ENCODE results near the gene ABT1. TPM values are rescaled to one million over a fixed set of nuclear protein-coding genes. Genes with fewer than 3 reads are reported as not detected.

Gene ABT1
- total RNA-seq, 2 donors from 2014 or later = 7.3 to 8.8 TPM

DNA sequence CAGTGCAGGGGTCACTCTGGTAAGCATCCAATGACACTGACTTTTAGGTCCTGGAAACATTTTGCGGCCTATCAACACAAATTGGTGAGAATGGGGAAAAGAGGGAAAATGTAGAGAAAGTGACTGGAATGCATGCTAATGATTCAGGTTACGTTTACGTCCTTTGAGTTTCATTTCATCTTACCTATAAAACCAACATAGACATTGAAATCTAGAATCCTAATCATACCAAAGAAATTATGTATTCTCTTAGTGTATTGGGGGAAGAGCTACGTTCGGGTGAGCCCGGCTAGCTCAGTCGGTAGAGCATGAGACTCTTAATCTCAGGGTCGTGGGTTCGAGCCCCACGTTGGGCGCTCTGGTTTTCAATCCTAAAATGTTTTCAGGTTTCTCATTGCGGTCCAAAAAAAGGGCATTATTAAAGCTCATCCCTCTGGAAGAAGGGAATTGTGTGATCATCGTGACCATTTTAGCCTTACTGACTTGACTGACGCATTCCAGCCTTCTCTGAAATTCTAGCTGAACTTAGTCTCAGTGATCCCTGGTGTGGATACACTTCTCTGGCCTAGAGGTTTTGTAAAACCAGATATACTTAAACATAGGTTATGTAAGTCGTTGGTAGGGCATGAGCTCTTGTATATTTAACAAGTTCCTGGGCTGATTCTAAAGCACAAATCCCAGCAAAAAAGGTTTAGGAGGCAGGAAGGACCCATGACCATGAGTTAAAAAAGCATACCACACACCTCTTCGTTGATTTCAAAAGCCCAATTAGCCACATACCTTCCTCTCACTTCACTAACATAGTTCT, 40.3 kb upstream of the ABT1 start:
- TF ChIP-seq, protein P1, sequence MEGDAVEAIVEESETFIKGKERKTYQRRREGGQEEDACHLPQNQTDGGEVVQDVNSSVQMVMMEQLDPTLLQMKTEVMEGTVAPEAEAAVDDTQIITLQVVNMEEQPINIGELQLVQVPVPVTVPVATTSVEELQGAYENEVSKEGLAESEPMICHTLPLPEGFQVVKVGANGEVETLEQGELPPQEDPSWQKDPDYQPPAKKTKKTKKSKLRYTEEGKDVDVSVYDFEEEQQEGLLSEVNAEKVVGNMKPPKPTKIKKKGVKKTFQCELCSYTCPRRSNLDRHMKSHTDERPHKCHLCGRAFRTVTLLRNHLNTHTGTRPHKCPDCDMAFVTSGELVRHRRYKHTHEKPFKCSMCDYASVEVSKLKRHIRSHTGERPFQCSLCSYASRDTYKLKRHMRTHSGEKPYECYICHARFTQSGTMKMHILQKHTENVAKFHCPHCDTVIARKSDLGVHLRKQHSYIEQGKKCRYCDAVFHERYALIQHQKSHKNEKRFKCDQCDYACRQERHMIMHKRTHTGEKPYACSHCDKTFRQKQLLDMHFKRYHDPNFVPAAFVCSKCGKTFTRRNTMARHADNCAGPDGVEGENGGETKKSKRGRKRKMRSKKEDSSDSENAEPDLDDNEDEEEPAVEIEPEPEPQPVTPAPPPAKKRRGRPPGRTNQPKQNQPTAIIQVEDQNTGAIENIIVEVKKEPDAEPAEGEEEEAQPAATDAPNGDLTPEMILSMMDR (IDR thresholded peaks at IDR 0.05) = no peak
- H3K9me3 ChIP-seq = no peaks in the 10 kb centered on the region
- H3K4me1 ChIP-seq = peaks cover 0 to 17% of the 10 kb centered on the region in 2 donors
- no peaks in the 10 kb centered on the region for H3K27me3 ChIP-seq
- H3K27ac ChIP-seq = no peak overlapping the region
- no peak for DNase-seq (ENCODE audit: low spot score)
- H3K4me3 ChIP-seq = no peak overlapping the region
- H3K36me3 ChIP-seq = no peaks in the 10 kb centered on the region

DNA sequence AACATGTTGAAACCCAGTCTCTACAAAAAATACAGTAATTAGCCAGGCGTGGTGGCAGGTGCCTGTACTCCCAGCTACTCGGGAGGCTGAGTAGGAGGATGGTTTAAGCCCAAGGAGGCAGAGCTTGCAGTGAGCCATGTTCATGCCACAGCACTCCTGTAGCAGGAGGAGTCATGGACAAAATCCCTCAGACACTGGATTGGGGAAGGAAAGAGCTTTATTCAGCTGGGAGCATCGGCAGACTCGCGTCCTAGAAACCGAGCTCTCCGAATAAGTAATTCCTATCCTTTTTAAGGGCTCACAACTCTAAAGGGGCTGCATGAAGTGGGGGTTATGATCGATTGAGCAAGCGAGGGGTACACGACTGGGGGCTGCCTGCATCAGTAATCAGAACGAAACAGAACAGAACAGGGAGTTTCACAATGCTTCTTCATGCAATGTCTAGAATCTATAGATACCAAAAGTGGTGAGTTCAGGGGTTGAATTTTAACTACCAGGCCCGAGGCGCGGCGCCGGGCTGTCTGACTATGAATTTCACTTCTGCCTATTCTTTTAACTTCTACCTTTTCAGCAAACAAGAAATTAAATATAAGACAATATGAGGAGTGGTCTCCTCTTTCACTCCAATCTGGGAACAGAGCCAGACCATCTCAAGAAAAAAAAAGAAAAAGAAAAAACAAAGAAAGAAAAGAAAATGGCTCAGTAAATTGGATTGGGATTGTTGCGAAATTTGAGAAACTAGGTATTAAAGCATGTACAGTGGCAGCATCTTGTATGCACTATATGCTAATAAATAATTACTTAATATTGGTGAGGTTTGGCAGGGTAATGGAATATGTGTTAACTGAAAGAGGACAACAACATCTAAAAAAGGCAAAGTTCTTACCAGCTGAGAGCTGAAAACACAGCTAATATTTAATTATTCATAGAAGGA, 35.0 kb upstream of the ABT1 start:
- H3K27me3 ChIP-seq = no peaks in the 10 kb centered on the region
- no peaks in the 10 kb centered on the region for H3K4me1 ChIP-seq
- H3K36me3 ChIP-seq = no peaks in the 10 kb centered on the region
- TF ChIP-seq, protein P1 (IDR thresholded peaks at IDR 0.05) = no peak
- H3K9me3 ChIP-seq = no peaks in the 10 kb centered on the region
- no peak for DNase-seq (ENCODE audit: low spot score)
- no peak overlapping the region for H3K4me3 ChIP-seq
- no peak overlapping the region for H3K27ac ChIP-seq

DNA sequence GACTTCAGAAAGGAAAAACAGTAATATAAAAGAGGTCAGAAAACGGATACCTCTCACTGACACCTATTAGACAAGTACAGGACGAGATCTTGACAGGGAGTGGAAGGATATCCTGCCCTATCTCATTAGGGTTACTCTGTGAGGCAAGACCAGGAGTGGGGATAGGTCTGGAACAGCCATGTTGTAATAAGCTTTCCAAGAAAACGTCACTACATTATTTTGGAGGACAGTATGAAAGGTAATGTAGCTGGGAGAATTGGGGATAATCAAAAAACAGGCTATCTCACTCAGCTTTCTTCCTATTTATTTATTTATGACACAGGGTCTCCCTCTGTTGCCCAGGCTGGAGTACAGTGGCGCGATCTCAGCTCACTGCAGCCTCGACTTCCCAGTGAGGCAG, 33.3 kb upstream of the ABT1 start:
- DNase-seq (ENCODE audit: low spot score) = no peak
- Histone ChIP-seq H3K4me3 (no peak overlapping the region), H3K27me3 (no peaks in the 10 kb centered on the region), H3K36me3 (no peaks in the 10 kb centered on the region), H3K27ac (no peak overlapping the region), H3K9me3 (no peaks in the 10 kb centered on the region), H3K4me1 (no peaks in the 10 kb centered on the region)
- TF ChIP-seq, protein P1 (IDR thresholded peaks at IDR 0.05) = no peak

DNA sequence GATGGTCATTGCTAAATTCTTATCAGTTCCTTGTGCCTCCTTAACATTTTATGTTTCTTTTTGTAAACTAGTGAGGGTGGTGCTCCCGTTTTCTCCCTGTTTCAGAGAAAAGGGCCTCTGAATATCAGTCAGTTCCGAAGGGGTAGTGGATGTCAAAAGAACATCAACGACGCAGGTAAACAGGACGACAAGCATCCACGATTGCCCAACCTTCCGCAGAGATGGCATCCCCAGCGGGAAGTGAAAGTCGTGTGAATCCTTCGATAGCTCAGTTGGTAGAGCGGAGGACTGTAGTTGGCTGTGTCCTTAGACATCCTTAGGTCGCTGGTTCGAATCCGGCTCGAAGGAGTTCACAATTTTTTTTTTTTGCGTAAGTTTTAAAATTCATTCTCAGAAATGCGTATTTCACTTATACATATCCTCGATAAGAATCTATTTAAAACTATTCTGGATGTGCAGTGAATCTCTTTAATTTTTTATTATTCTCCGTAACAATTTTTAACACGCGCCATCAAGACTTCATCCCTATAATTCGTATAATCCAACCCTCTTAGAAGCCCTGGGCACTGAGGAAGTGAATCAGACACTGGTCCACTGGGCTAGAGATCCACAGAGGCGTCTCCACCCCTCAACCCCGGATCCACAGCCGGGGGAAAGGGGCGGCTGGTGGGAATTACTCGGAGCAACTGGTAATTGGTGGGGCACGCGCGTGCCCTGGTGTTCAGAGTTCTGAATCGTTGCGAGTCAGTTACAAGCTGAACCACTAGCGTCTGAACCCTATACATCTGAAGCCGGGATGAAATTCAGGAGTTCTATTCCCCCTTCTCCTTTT, 27.9 kb upstream of the ABT1 start:
- peak; percentile 97 for DNase-seq (ENCODE audit: low spot score)
- TF ChIP-seq, protein P1 (IDR thresholded peaks at IDR 0.05) = peak in 1 of 2 donors; percentile 51
- H3K36me3 ChIP-seq = no peaks in the 10 kb centered on the region
- peak overlapping the region; percentile 45 to 51 for H3K4me3 ChIP-seq
- H3K9me3 ChIP-seq = no peaks in the 10 kb centered on the region
- no peaks in the 10 kb centered on the region for H3K27me3 ChIP-seq
- peak overlapping the region; percentile 33 to 75 for H3K27ac ChIP-seq
- peaks cover 0 to 6% of the 10 kb centered on the region in 2 donors for H3K4me1 ChIP-seq

DNA sequence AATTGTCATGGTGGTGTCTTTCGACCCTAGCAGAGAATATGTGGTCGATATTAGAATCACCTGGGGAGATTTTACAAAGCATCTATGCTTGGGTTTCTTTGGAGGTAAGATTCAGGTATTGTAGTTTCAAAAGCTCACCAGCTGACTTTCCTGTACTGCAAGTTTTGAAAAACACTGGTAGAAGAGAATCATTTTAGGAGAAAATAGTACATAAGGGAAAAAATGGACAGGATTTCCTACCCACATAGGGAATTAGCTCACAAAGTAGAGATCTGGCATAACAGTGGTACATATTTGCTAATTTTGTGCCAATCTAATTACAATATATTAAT, 27.4 kb upstream of the ABT1 start:
- Histone ChIP-seq H3K27me3 (no peaks in the 10 kb centered on the region), H3K27ac (peak overlapping the region in 1 of 2 donors; percentile 46), H3K4me1 (peaks cover 0 to 6% of the 10 kb centered on the region in 2 donors), H3K9me3 (no peaks in the 10 kb centered on the region), H3K4me3 (peak overlapping the region in 1 of 2 donors; percentile 51), H3K36me3 (no peaks in the 10 kb centered on the region)
- no peak for DNase-seq (ENCODE audit: low spot score)
- TF ChIP-seq, protein P1 (IDR thresholded peaks at IDR 0.05) = no peak
